HG03064 (cell line): ENCODE measurements around the gene PODXL2.

ENCODE experiments used
- ATAC-seq: cut with Tn5 transposase; IDR thresholded peaks from one replicate; pipeline ENCODE4 v1.9.1; 2021; ENCODE audit warnings: low read depth; ENCODE audit not compliant: unreplicated experiment

Gene PODXL2

GRCh38 chr3:127628788-127629466 lies at the start of gene PODXL2:
Gene PODXL2, plus strand, starts transcription at chr3:127629185. Its CDS starts 35 bp downstream, at chr3:127629220.
- ATAC-seq = no peak

- no peak for ATAC-seq
Measured at GRCh38 chr3:127580327-127581060, 48.5 kb upstream of the PODXL2 start.

- no peak for ATAC-seq
Measured at GRCh38 chr3:127584734-127585133, 44.3 kb upstream of the PODXL2 start.

- no peak for ATAC-seq
Measured at GRCh38 chr3:127585163-127585812, 43.7 kb upstream of the PODXL2 start.

GRCh38 chr3:127585813-127586413 lies 43.1 kb upstream of the PODXL2 start:
- ATAC-seq = no peak

- no peak for ATAC-seq
Measured at GRCh38 chr3:127587876-127588275, 41.1 kb upstream of the PODXL2 start.

- no peak for ATAC-seq
Measured at GRCh38 chr3:127588806-127589577, 40.0 kb upstream of the PODXL2 start.

- ATAC-seq = peak; percentile 3
Measured at GRCh38 chr3:127589600-127590281, 39.2 kb upstream of the PODXL2 start.

GRCh38 chr3:127590282-127590592 lies 38.7 kb upstream of the PODXL2 start:
- ATAC-seq = peak; percentile 24

- peak; percentile 71 for ATAC-seq
Measured at GRCh38 chr3:127590593-127591465, 38.2 kb upstream of the PODXL2 start, which contains the start of gene TPRA1. Gene TPRA1, minus strand, starts transcription at chr3:127590733. Its CDS starts 10,587 bp downstream, at chr3:127580146.

GRCh38 chr3:127593178-127593577 lies 35.8 kb upstream of the PODXL2 start:
- ATAC-seq = no peak

- no peak for ATAC-seq
Measured at GRCh38 chr3:127595303-127595702, 33.7 kb upstream of the PODXL2 start.

GRCh38 chr3:127597020-127597771 lies 31.8 kb upstream of the PODXL2 start:
- ATAC-seq = no peak

- no peak for ATAC-seq
Measured at GRCh38 chr3:127598841-127599570, 30.0 kb upstream of the PODXL2 start.

- ATAC-seq = no peak
Measured at GRCh38 chr3:127600749-127601456, 28.1 kb upstream of the PODXL2 start.

- no peak for ATAC-seq
Measured at GRCh38 chr3:127604035-127604434, 24.9 kb upstream of the PODXL2 start.
